ENCODE results near the gene RHBDF1.

Gene RHBDF1

GRCh38 chr16:55571-56136 lies 16.8 kb downstream of the RHBDF1 start:
- peaks cover 3 to 6% of the 10 kb centered on the region in 2 experiments for H3K4me1 ChIP-seq (ENCODE audit: control insufficient read depth in 1 of 2, insufficient read depth in 2 of 2, low read length in 2 of 2)
- H3K27me3 ChIP-seq (ENCODE audit: insufficient read depth, low read length): no peaks in the 10 kb centered on the region
- H3K79me1 ChIP-seq (ENCODE audit: low read length): peaks cover 8% of the 10 kb centered on the region
- no peak overlapping the region for H3K4ac ChIP-seq (ENCODE audit: low read depth, low read length)
- no peak overlapping the region for H2BK12ac ChIP-seq (ENCODE audit: low read length)
- H3K79me2 ChIP-seq (ENCODE audit: control insufficient read depth, insufficient read depth, low read length, poor library complexity): peaks cover 3% of the 10 kb centered on the region
- no peak overlapping the region for H3K18ac ChIP-seq (ENCODE audit: low read length)
- WGBS (ENCODE audit: extremely low coverage, insufficient coverage, insufficient read length): no CpG with 5 or more reads among the region's 11 CpGs
- H2BK120ac ChIP-seq (ENCODE audit: insufficient read depth, low read length, poor library complexity): no peak overlapping the region
- no peak overlapping the region for H3K23ac ChIP-seq (ENCODE audit: low read length)
- H3K4me2 ChIP-seq (ENCODE audit: low read length): no peak overlapping the region
- H3K14ac ChIP-seq (ENCODE audit: low read length): no peak overlapping the region
- no peak overlapping the region for H3K4me3 ChIP-seq (ENCODE audit: low read depth, low read length)
- H2AFZ ChIP-seq (ENCODE audit: insufficient read depth, low read length, poor library complexity): no peak overlapping the region
- H3K27ac ChIP-seq (ENCODE audit: low read depth, low read length): no peak overlapping the region
- H4K91ac ChIP-seq (ENCODE audit: low read depth, low read length): no peak overlapping the region
- no peaks in the 10 kb centered on the region for H3K9me3 ChIP-seq (ENCODE audit: insufficient read depth, low read depth, low read length)
- no peak overlapping the region for H3K9ac ChIP-seq (ENCODE audit: low read length)
- DNase-seq: no peak
- no peak overlapping the region for H2AK5ac ChIP-seq (ENCODE audit: low read length)
- H3K36me3 ChIP-seq (ENCODE audit: control insufficient read depth in 1 of 2, insufficient read depth in 2 of 2, low read length in 2 of 2): peaks cover 55 to 60% of the 10 kb centered on the region in 2 experiments
- H4K8ac ChIP-seq (ENCODE audit: low read depth, low read length): no peak overlapping the region
- H2BK5ac ChIP-seq (ENCODE audit: low read depth, low read length, poor library complexity): no peak overlapping the region
- H4K12ac ChIP-seq (ENCODE audit: low read depth, low read length): no peak overlapping the region

DNA sequence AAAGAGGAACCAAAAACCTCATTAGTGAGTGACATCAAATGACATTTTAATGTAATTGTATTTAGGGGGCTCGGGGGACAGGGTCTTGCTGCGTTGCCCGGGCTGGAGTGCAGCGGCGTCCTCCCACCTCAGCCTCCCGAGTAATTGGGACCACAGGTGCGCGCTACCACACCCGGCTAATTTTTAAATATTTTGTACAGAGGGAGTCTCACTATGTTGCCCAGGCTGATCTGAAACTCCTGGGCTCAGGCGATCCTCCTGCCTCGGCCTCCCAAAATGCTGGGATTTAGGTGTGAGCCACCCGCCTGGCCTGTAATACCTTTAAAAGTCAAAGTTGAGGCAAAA lies 18.2 kb downstream of the RHBDF1 start:
- peak overlapping the region; percentile 78 for H3K4me3 ChIP-seq (ENCODE audit: low read depth, low read length)
- no peak overlapping the region for H2AK5ac ChIP-seq (ENCODE audit: low read length)
- peak overlapping the region; percentile 74 for H4K91ac ChIP-seq (ENCODE audit: low read depth, low read length)
- peak overlapping the region; percentile 14 for H3K27ac ChIP-seq (ENCODE audit: low read depth, low read length)
- H3K27me3 ChIP-seq (ENCODE audit: insufficient read depth, low read length): no peaks in the 10 kb centered on the region
- WGBS (ENCODE audit: extremely low coverage, insufficient coverage, insufficient read length): no CpG with 5 or more reads among the region's 12 CpGs
- H3K9ac ChIP-seq (ENCODE audit: low read length): peak overlapping the region; percentile 67
- peak overlapping the region; percentile 43 for H3K4ac ChIP-seq (ENCODE audit: low read depth, low read length)
- peak overlapping the region; percentile 47 for H2BK120ac ChIP-seq (ENCODE audit: insufficient read depth, low read length, poor library complexity)
- H3K36me3 ChIP-seq (ENCODE audit: control insufficient read depth in 1 of 2, insufficient read depth in 2 of 2, low read length in 2 of 2): peaks cover 47% of the 10 kb centered on the region in 2 experiments
- no peak overlapping the region for H2BK12ac ChIP-seq (ENCODE audit: low read length)
- no peaks in the 10 kb centered on the region for H3K9me3 ChIP-seq (ENCODE audit: insufficient read depth, low read depth, low read length)
- peak overlapping the region; percentile 92 for H4K12ac ChIP-seq (ENCODE audit: low read depth, low read length)
- peak overlapping the region; percentile 96 for H2AFZ ChIP-seq (ENCODE audit: insufficient read depth, low read length, poor library complexity)
- peak overlapping the region; percentile 57 for H2BK5ac ChIP-seq (ENCODE audit: low read depth, low read length, poor library complexity)
- peaks cover 8% of the 10 kb centered on the region for H3K79me1 ChIP-seq (ENCODE audit: low read length)
- H3K18ac ChIP-seq (ENCODE audit: low read length): peak overlapping the region; percentile 55
- peak overlapping the region; percentile 97 for H4K8ac ChIP-seq (ENCODE audit: low read depth, low read length)
- H3K4me2 ChIP-seq (ENCODE audit: low read length): peak overlapping the region; percentile 91
- H3K4me1 ChIP-seq (ENCODE audit: control insufficient read depth in 1 of 2, insufficient read depth in 2 of 2, low read length in 2 of 2): peaks cover 3 to 6% of the 10 kb centered on the region in 2 experiments
- H3K23ac ChIP-seq (ENCODE audit: low read length): no peak overlapping the region
- peak overlapping the region; percentile 94 for H3K14ac ChIP-seq (ENCODE audit: low read length)
- H3K79me2 ChIP-seq (ENCODE audit: control insufficient read depth, insufficient read depth, low read length, poor library complexity): peaks cover 3% of the 10 kb centered on the region
- DNase-seq: no peak

- peak; percentile 98 for DNase-seq
- WGBS (ENCODE audit: extremely low coverage, insufficient coverage, insufficient read length): no CpG with 5 or more reads among the region's 91 CpGs
- H3K4me3 ChIP-seq (ENCODE audit: low read depth, low read length): peak within 1 kb of the TSS; percentile 84
- H3K4me1 ChIP-seq (ENCODE audit: control insufficient read depth in 1 of 2, insufficient read depth in 2 of 2, low read length in 2 of 2): peaks cover 3 to 6% of the 10 kb centered on the region in 2 experiments
- peaks cover 41% of the 10 kb centered on the region in 2 experiments for H3K36me3 ChIP-seq (ENCODE audit: control insufficient read depth in 1 of 2, insufficient read depth in 2 of 2, low read length in 2 of 2)
- H4K12ac ChIP-seq (ENCODE audit: low read depth, low read length): peak within 1 kb of the TSS; percentile 92
- peak within 1 kb of the TSS; percentile 67 for H3K9ac ChIP-seq (ENCODE audit: low read length)
- H3K9me3 ChIP-seq (ENCODE audit: insufficient read depth, low read depth, low read length): no peaks in the 10 kb centered on the region
- H2BK5ac ChIP-seq (ENCODE audit: low read depth, low read length, poor library complexity): peak within 1 kb of the TSS; percentile 57
- H3K18ac ChIP-seq (ENCODE audit: low read length): peak within 1 kb of the TSS; percentile 55
- H2AFZ ChIP-seq (ENCODE audit: insufficient read depth, low read length, poor library complexity): peak within 1 kb of the TSS; percentile 96
- no peak within 1 kb of the TSS for H3K23ac ChIP-seq (ENCODE audit: low read length)
- H2AK5ac ChIP-seq (ENCODE audit: low read length): no peak within 1 kb of the TSS
- peaks cover 3% of the 10 kb centered on the region for H3K79me2 ChIP-seq (ENCODE audit: control insufficient read depth, insufficient read depth, low read length, poor library complexity)
- H3K27me3 ChIP-seq (ENCODE audit: insufficient read depth, low read length): no peaks in the 10 kb centered on the region
- peak within 1 kb of the TSS; percentile 31 for H3K27ac ChIP-seq (ENCODE audit: low read depth, low read length)
- peaks cover 8% of the 10 kb centered on the region for H3K79me1 ChIP-seq (ENCODE audit: low read length)
- H2BK12ac ChIP-seq (ENCODE audit: low read length): no peak within 1 kb of the TSS
- H3K14ac ChIP-seq (ENCODE audit: low read length): peak within 1 kb of the TSS; percentile 94
- H4K8ac ChIP-seq (ENCODE audit: low read depth, low read length): peak within 1 kb of the TSS; percentile 97
- peak within 1 kb of the TSS; percentile 43 for H3K4ac ChIP-seq (ENCODE audit: low read depth, low read length)
- H4K91ac ChIP-seq (ENCODE audit: low read depth, low read length): peak within 1 kb of the TSS; percentile 74
- peak within 1 kb of the TSS; percentile 91 for H3K4me2 ChIP-seq (ENCODE audit: low read length)
- H2BK120ac ChIP-seq (ENCODE audit: insufficient read depth, low read length, poor library complexity): peak within 1 kb of the TSS; percentile 47
Measured at GRCh38 chr16:53346-54236, 18.8 kb downstream of the RHBDF1 start, which contains the start of the genes POLR3K and SNRNP25. POLR3K (minus strand) TSS chr16:53608; CDS start chr16:53586, 22 bp downstream. SNRNP25 (plus strand) TSS chr16:53828; CDS start chr16:54017, 189 bp downstream.

DNA sequence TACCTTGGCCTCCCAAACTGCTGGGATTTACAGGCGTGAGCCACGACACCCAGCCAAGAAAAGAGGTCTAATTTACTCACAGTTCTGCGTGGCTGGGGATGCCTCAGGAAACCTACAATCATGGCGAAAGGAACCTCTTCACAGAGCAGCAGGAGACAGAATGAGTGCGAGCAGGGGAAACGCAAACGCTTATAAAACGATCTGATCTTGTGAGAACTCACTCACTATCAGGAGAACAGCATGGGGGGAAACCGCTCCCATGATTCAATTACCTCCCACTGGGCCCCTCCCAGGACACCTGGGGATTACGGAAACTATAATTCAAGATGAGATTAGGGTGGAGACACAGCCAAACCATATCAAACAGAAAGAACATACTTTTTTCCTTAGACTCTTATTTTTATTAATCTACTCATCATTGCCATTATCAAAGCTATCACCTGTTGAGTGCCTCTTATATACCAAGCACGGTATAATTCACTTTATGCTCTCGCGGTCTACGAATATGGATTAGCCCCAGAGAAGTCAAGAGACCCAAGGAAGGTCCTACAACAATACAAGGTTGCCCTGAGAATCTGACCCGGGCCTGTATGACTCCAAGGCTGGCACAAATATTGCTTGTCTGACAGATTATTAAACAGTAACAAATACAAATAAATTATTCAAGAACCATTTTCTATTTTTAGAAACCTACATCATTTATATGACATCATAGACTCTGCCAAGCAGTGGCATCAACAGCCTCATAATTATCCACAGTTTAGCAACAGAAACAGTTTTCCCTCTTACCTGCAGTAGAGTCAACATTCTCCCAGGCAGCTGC lies 21.5 kb downstream of the RHBDF1 start:
- WGBS (ENCODE audit: extremely low coverage, insufficient coverage, insufficient read length): no CpG with 5 or more reads among the region's 15 CpGs
- no peak overlapping the region for H2AFZ ChIP-seq (ENCODE audit: insufficient read depth, low read length, poor library complexity)
- H3K4ac ChIP-seq (ENCODE audit: low read depth, low read length): no peak overlapping the region
- no peak overlapping the region for H2AK5ac ChIP-seq (ENCODE audit: low read length)
- no peak overlapping the region for H4K12ac ChIP-seq (ENCODE audit: low read depth, low read length)
- H4K91ac ChIP-seq (ENCODE audit: low read depth, low read length): no peak overlapping the region
- DNase-seq: no peak
- H3K4me2 ChIP-seq (ENCODE audit: low read length): no peak overlapping the region
- no peak overlapping the region for H2BK12ac ChIP-seq (ENCODE audit: low read length)
- H3K79me1 ChIP-seq (ENCODE audit: low read length): peaks cover 8% of the 10 kb centered on the region
- H2BK120ac ChIP-seq (ENCODE audit: insufficient read depth, low read length, poor library complexity): no peak overlapping the region
- no peaks in the 10 kb centered on the region for H3K27me3 ChIP-seq (ENCODE audit: insufficient read depth, low read length)
- no peak overlapping the region for H3K27ac ChIP-seq (ENCODE audit: low read depth, low read length)
- no peak overlapping the region for H3K14ac ChIP-seq (ENCODE audit: low read length)
- H3K23ac ChIP-seq (ENCODE audit: low read length): no peak overlapping the region
- H3K4me3 ChIP-seq (ENCODE audit: low read depth, low read length): no peak overlapping the region
- no peak overlapping the region for H2BK5ac ChIP-seq (ENCODE audit: low read depth, low read length, poor library complexity)
- no peak overlapping the region for H4K8ac ChIP-seq (ENCODE audit: low read depth, low read length)
- H3K79me2 ChIP-seq (ENCODE audit: control insufficient read depth, insufficient read depth, low read length, poor library complexity): peaks cover 3% of the 10 kb centered on the region
- no peak overlapping the region for H3K18ac ChIP-seq (ENCODE audit: low read length)
- H3K4me1 ChIP-seq (ENCODE audit: control insufficient read depth in 1 of 2, insufficient read depth in 2 of 2, low read length in 2 of 2): peaks cover 3 to 6% of the 10 kb centered on the region in 2 experiments
- no peak overlapping the region for H3K9ac ChIP-seq (ENCODE audit: low read length)
- H3K36me3 ChIP-seq (ENCODE audit: control insufficient read depth in 1 of 2, insufficient read depth in 2 of 2, low read length in 2 of 2): peaks cover 20 to 25% of the 10 kb centered on the region in 2 experiments
- no peaks in the 10 kb centered on the region for H3K9me3 ChIP-seq (ENCODE audit: insufficient read depth, low read depth, low read length)

All from trophoblast cell (in vitro differentiated cells and primary cell).